ENCODE results near the gene PLVAP.
"Not testable (repeated sequence)": the region's sequence is repeated elsewhere in the genome, so short reads cannot be mapped to it uniquely, and the experiment has no call there.

PLVAP gene

GRCh38 chr19:17398902-17399527, 21.9 kb upstream of the PLVAP start:
- no peak for DNase-seq

- peak; percentile 90 for DNase-seq
These were observed 17.8 kb upstream of the PLVAP start for GRCh38 chr19:17394891-17395415.

- no peak for DNase-seq
These were observed 16.8 kb upstream of the PLVAP start, which contains the start of gene CCDC194 for GRCh38 chr19:17393914-17394313. CCDC194 (minus strand) TSS chr19:17394196; CDS start chr19:17394158, 38 bp downstream.

GRCh38 chr19:17393002-17393401, 15.9 kb upstream of the PLVAP start:
- DNase-seq = no peak

GRCh38 chr19:17391371-17392151, 14.4 kb upstream of the PLVAP start:
- DNase-seq = no peak

- DNase-seq = peak; percentile 91
These were observed 13.7 kb upstream of the PLVAP start for GRCh38 chr19:17390665-17391370.

- no peak for DNase-seq
These were observed 13.0 kb upstream of the PLVAP start for GRCh38 chr19:17389957-17390664.

GRCh38 chr19:17389288-17389687, 12.1 kb upstream of the PLVAP start:
- DNase-seq = no peak

- DNase-seq = peak; percentile 62
These were observed 8.9 kb upstream of the PLVAP start for GRCh38 chr19:17385878-17386611.

GRCh38 chr19:17380426-17381138, 3.4 kb upstream of the PLVAP start:
- no peak for DNase-seq

GRCh38 chr19:17379221-17379631, 2.1 kb upstream of the PLVAP start:
- no peak for DNase-seq

GRCh38 chr19:17378271-17378670, 1.1 kb upstream of the PLVAP start:
- no peak for DNase-seq

GRCh38 chr19:17370026-17370587, 7.0 kb downstream of the PLVAP start:
- DNase-seq = no peak

GRCh38 chr19:17365361-17365760, 11.8 kb downstream of the PLVAP start:
- no peak for DNase-seq

GRCh38 chr19:17363852-17364605, 13.1 kb downstream of the PLVAP start:
- not testable (repeated sequence) for DNase-seq

- no peak for DNase-seq
These were observed 17.0 kb downstream of the PLVAP start for GRCh38 chr19:17359905-17360800.

- no peak for DNase-seq
These were observed 18.7 kb downstream of the PLVAP start for GRCh38 chr19:17358395-17358794.

GRCh38 chr19:17357724-17358123, 19.4 kb downstream of the PLVAP start:
- DNase-seq = no peak

GRCh38 chr19:17357078-17357666, 20.0 kb downstream of the PLVAP start:
- DNase-seq = no peak
